H1 (cell line): ENCODE measurements around the gene CYP2A6. TPM values are rescaled to one million over a fixed set of nuclear protein-coding genes. Genes with fewer than 3 reads are reported as not detected.

Experiments
- CTCF ChIA-PET: fragments of 300-600 bp; sonication (Branson Sonifier 250); formaldehyde crosslinking; loops from one replicate; lab custom pipeline; 2021; ENCODE audit not compliant: partially characterized antibody; lab: Charles Lee
- POLR2A ChIA-PET: fragments of 300-600 bp; sonication (Branson Sonifier 250); formaldehyde crosslinking; loops from one replicate; lab custom pipeline; 2021; ENCODE audit warnings: inconsistent platforms; ENCODE audit not compliant: partially characterized antibody; lab: Charles Lee
- DNase-seq, 2 experiments: peaks; one replicate each; pipeline versions ENCODE4 v3.0.0 to v3.0.0-alpha.2; 2010 to 2022; ENCODE audit warnings: low spot score in 2 of 2, low read depth in 1 of 2, mixed read lengths in 1 of 2
- FAIRE-seq: peaks from 2 replicates; lab custom pipeline; 2011; peaks lifted over from hg19 to GRCh38; lab: Jason Lieb, UNC
- H2AFZ ChIP-seq: 2 replicates; pipeline ENCODE4 v1.8.1; 2012; ENCODE audit warnings: low read length, inconsistent platforms
- H2AK5ac ChIP-seq: 2 replicates; pipeline ENCODE4 v1.6.1; 2013; ENCODE audit warnings: low read depth, low read length
- H2BK120ac ChIP-seq: replicated peaks from 2 replicates; pipeline ENCODE3; 2013; ENCODE audit warnings: low read depth, low read length, inconsistent platforms
- H2BK12ac ChIP-seq: 2 replicates; pipeline ENCODE4 v1.6.1; 2013; ENCODE audit warnings: low read depth, low read length
- H2BK15ac ChIP-seq: 2 replicates; pipeline ENCODE4 v1.6.1; 2013; ENCODE audit warnings: low read length
- H2BK20ac ChIP-seq: 2 replicates; pipeline ENCODE4 v1.6.1; 2013; ENCODE audit warnings: low read length
- H2BK5ac ChIP-seq: 2 replicates; pipeline ENCODE4 v1.6.1; 2013; ENCODE audit warnings: low read depth, low read length
- H3K14ac ChIP-seq: 2 replicates; pipeline ENCODE4 v1.6.1; 2013; ENCODE audit warnings: inconsistent platforms; ENCODE audit not compliant: insufficient read length
- H3K18ac ChIP-seq: 2 replicates; pipeline ENCODE4 v1.6.1; 2013; ENCODE audit warnings: low read length; ENCODE audit errors: extremely low read depth
- H3K23ac ChIP-seq: 2 replicates; pipeline ENCODE4 v1.6.1; 2013; ENCODE audit warnings: inconsistent platforms; ENCODE audit not compliant: insufficient read length
- H3K23me2 ChIP-seq: 2 replicates; pipeline ENCODE4 v1.6.1; 2013; ENCODE audit warnings: low read depth, low read length
- H3K27ac ChIP-seq: 2 replicates; pipeline ENCODE4 v1.6.1; 2011; ENCODE audit warnings: low read depth, low read length, inconsistent platforms
- H3K27me3 ChIP-seq, 4 experiments: replicated peaks in 1 of 4; 1 replicate in 1 of 4; 2 replicates in 3 of 4; pipeline versions ENCODE4 v1.6.1 to v1.8.1; 2011 to 2013; ENCODE audit warnings: low read length in 3 of 4, mild to moderate bottlenecking in 3 of 4, inconsistent platforms in 2 of 4, mixed read lengths in 2 of 4, moderate library complexity in 1 of 4; ENCODE audit not compliant: control insufficient read depth in 3 of 4, insufficient read depth in 3 of 4; ENCODE audit errors: extremely low read depth in 1 of 4
- H3K36me3 ChIP-seq, 4 experiments: 2 replicates each; pipeline versions ENCODE4 v1.6.1 to v1.8.1; 2011 to 2013; ENCODE audit warnings: mild to moderate bottlenecking in 4 of 4, low read length in 3 of 4, moderate library complexity in 2 of 4, control low read depth in 1 of 4, inconsistent platforms in 1 of 4; ENCODE audit not compliant: insufficient read depth in 4 of 4, control insufficient read depth in 2 of 4
- H3K4ac ChIP-seq: replicated peaks from 2 replicates; pipeline ENCODE3; 2013; ENCODE audit warnings: low read length, low read depth, mixed read lengths, inconsistent platforms; ENCODE audit not compliant: insufficient read length
- H3K4me1 ChIP-seq, 4 experiments: replicated peaks in 1 of 4; 1 replicate in 1 of 4; 2 replicates in 3 of 4; pipeline versions ENCODE4 v1.6.1 to v1.8.1; 2011 to 2013; ENCODE audit warnings: low read length in 3 of 4, inconsistent platforms in 2 of 4, mixed read lengths in 1 of 4; ENCODE audit not compliant: insufficient read depth in 4 of 4, control insufficient read depth in 3 of 4
- H3K4me2 ChIP-seq, 2 experiments: 2 replicates each; pipeline versions ENCODE4 v1.6.1 to v1.8.1; 2011 to 2013; ENCODE audit warnings: low read depth in 2 of 2, low read length in 2 of 2, control low read depth in 1 of 2, inconsistent platforms in 1 of 2, mild to moderate bottlenecking in 1 of 2; ENCODE audit not compliant: insufficient read depth in 1 of 2
- H3K4me3 ChIP-seq, 4 experiments: fragments of 200-600, 300-600 bp in 1 of 4; sonication (generic), shearing (Covaris generic), sonication (Bioruptor Twin) in 1 of 4; 2 replicates each; pipeline versions ENCODE4 v1.5.1 to v1.8.1; 2011 to 2016; ENCODE audit warnings: low read length in 4 of 4, low read depth in 3 of 4, control low read depth in 2 of 4, inconsistent platforms in 2 of 4, mild to moderate bottlenecking in 2 of 4, mixed read lengths in 1 of 4, moderate library complexity in 1 of 4; ENCODE audit not compliant: insufficient read depth in 2 of 4; ENCODE audit errors: extremely low read depth in 1 of 4
- H3K56ac ChIP-seq: replicated peaks from 2 replicates; pipeline ENCODE3; 2013; ENCODE audit warnings: low read depth, mild to moderate bottlenecking, mixed read lengths, low read length, inconsistent platforms; ENCODE audit not compliant: insufficient read length
- H3K79me1 ChIP-seq: 2 replicates; pipeline ENCODE4 v1.6.1; 2013; ENCODE audit warnings: low read depth, low read length, control low read depth
- H3K79me2 ChIP-seq, 2 experiments: 2 replicates each; pipeline versions ENCODE4 v1.6.1 to v1.8.1; 2012 to 2013; ENCODE audit warnings: low read length in 2 of 2, mild to moderate bottlenecking in 2 of 2, inconsistent platforms in 1 of 2; ENCODE audit not compliant: insufficient read depth in 2 of 2, control insufficient read depth in 1 of 2
- H3K9ac ChIP-seq, 4 experiments: replicated peaks in 1 of 4; 1 replicate in 1 of 4; 2 replicates in 3 of 4; pipeline versions ENCODE4 v1.6.1 to v1.8.1; 2011 to 2013; ENCODE audit warnings: low read depth in 3 of 4, low read length in 3 of 4, control low read depth in 2 of 4, mild to moderate bottlenecking in 2 of 4, moderate library complexity in 2 of 4, inconsistent platforms in 1 of 4; ENCODE audit errors: extremely low read depth in 1 of 4
- H3K9me3 ChIP-seq, 2 experiments: 2 replicates each; pipeline versions ENCODE4 v1.6.1 to v1.8.1; 2012 to 2013; ENCODE audit warnings: mild to moderate bottlenecking in 2 of 2, moderate library complexity in 2 of 2, control low read depth in 1 of 2, inconsistent platforms in 1 of 2, low read depth in 1 of 2, low read length in 1 of 2, mixed read lengths in 1 of 2; ENCODE audit not compliant: insufficient read depth in 2 of 2
- H4K20me1 ChIP-seq, 2 experiments: replicated peaks in 1 of 2; 2 replicates each; pipeline versions ENCODE3 to v1.8.1; 2011 to 2013; ENCODE audit warnings: inconsistent platforms in 2 of 2, low read length in 2 of 2, mild to moderate bottlenecking in 1 of 2; ENCODE audit not compliant: insufficient read depth in 2 of 2, control insufficient read depth in 1 of 2
- H4K5ac ChIP-seq: 2 replicates; pipeline ENCODE4 v1.6.1; 2013; ENCODE audit warnings: low read length, low read depth, mixed read lengths, inconsistent platforms; ENCODE audit not compliant: insufficient read length
- H4K8ac ChIP-seq: 2 replicates; pipeline ENCODE4 v1.8.0; 2013; ENCODE audit warnings: mild to moderate bottlenecking, moderate library complexity, low read length, inconsistent platforms; ENCODE audit not compliant: insufficient read depth; ENCODE audit errors: extremely low read depth
- H4K91ac ChIP-seq: replicated peaks from 2 replicates; pipeline ENCODE3; 2013; ENCODE audit warnings: low read length, mixed read lengths, inconsistent platforms; ENCODE audit not compliant: insufficient read length
- CREB1 ChIP-seq: IDR thresholded peaks from 2 replicates; pipeline ENCODE4 v1.6.1; 2012; ENCODE audit warnings: inconsistent platforms
- JUN ChIP-seq: IDR thresholded peaks from 2 replicates; pipeline ENCODE4 v1.6.1; 2011; ENCODE audit warnings: low read depth, mild to moderate bottlenecking, improper control_type of control experiment, low read length
- WGBS, 2 experiments: shearing (Covaris generic) in 1 of 2; methylation state at CpG; one replicate each; pipeline versions ENCODE4 v1.1.6 to v1.1.7; 2013 to 2015; ENCODE audit warnings: low lambda C conversion rate in 2 of 2, mixed read lengths in 2 of 2, inconsistent platforms in 1 of 2, low coverage in 1 of 2, missing lambda C conversion rate in 1 of 2; ENCODE audit not compliant: insufficient replicate concordance in 2 of 2, insufficient coverage in 1 of 2, insufficient read length in 1 of 2; ENCODE audit errors: extremely low coverage in 1 of 2, missing lambda C conversion rate in 1 of 2; 5-methylcytosine and 5-hydroxymethylcytosine counted together
- polyA plus RNA-seq, 7 experiments: library from polyadenylated mRNA; depleted of rRNA in 3 of 7; stranded (reverse) in 5 of 7; unstranded in 2 of 7; fragments of >200 nt in 5 of 7; fragments of 200-250 nt in 2 of 7; gene quantifications; 1 replicate in 5 of 7; 2 replicates in 1 of 7; 4 replicates in 1 of 7; pipeline versions ENCODE4 v1.2.1 to v1.2.3, GENCODE V29; 2011 to 2013; ENCODE audit warnings: missing spikeins in 2 of 7, mixed read lengths in 2 of 7
- total RNA-seq: library from RNA; stranded (reverse); fragmentation: NEBNext Ultra II Directional; extraction: Animal tissue kit (Norgen Biotek cat#: 25700); gene quantifications from 2 replicates; pipeline ENCODE4 v1.2.1, GENCODE V29; 2021

Gene CYP2A6
- total and polyA plus RNA-seq, 2 of the 8 experiments (the other 6 are each of a cell fraction or from before 2014, with no cell fraction given), result 0.33 TPM; not detected in 1

DNA sequence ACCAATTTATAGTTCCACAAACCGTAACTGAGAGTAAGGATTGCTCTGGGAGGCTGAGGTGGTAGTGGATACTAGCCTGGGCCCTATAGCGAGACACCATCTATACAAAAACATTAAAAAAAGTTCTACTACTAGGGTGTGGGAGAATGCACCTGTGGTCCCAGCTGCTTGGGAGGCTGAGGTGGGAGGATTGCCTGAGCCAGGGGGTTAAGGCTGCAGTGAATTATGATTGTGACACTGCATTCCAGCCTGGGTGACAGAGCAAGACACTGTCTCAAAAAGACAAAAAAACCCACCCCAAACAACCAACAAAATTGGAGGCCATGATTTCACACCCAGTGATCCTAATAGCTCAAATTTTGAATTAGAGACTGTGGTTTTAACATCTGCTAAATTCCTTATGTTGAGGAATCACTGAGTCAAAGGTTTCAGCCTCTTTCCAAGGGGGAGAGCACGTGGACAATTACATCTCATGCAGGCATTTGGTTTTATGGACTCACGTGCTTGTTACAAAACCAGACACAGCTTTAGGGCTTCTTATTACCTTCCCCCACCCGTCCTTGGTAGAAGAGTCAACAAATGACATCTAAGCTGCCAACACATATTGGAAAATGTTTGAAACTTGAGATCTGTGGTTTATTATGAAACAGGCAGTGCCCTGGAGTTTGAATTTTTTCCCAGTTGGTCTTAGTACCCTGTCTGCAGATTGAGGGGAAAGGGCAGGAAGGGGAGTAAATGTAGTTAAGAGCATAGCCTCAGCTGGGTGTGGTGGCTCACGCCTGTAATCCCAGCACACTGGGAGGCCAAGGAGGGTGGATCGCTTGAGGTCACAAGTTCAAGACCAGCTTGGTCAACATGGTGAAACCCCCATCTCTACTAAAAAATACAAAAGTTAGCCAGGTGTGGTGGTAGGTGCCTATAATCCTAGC, 18.5 kb downstream of the CYP2A6 start:
- H2AFZ ChIP-seq, result no peak overlapping the region
- FAIRE-seq, result no peak
- H3K36me3 ChIP-seq, result no peaks in the 10 kb centered on the region; a peak in 2 of 8 replicates
- H2BK5ac ChIP-seq, result no peak overlapping the region
- H3K4me1 ChIP-seq, result no peaks in the 10 kb centered on the region
- H3K4me2 ChIP-seq, result no peak overlapping the region
- ChIA-PET CTCF (no interaction called here), POLR2A (interaction anchor here (1.0 to 1.7 kb wide), 3 partner anchors 17 to 400 kb away, joined by 3 to 5 read pairs (median 3); no protein-coding TSS in a partner anchor)
- no peak overlapping the region for H3K27ac ChIP-seq
- H3K79me1 ChIP-seq, result no peaks in the 10 kb centered on the region; the same call in 1 of the 2 replicates
- H4K5ac ChIP-seq, result no peak overlapping the region
- no peak overlapping the region for H3K9ac ChIP-seq
- no peak overlapping the region for H3K18ac ChIP-seq
- 0 out of 2 replicates have a peak, but pooled peaks cover 2% of the 10 kb centered on the region for H3K23me2 ChIP-seq
- H3K4me3 ChIP-seq, result no peak overlapping the region
- no peaks in the 10 kb centered on the region for H3K79me2 ChIP-seq
- H3K9me3 ChIP-seq, result no peaks in the 10 kb centered on the region
- no peak for DNase-seq
- H4K91ac ChIP-seq, result no peak overlapping the region
- no peak overlapping the region for H2AK5ac ChIP-seq
- no peak overlapping the region for H2BK12ac ChIP-seq
- H2BK120ac ChIP-seq, result no peak overlapping the region
- H3K27me3 ChIP-seq, result no peaks in the 10 kb centered on the region
- H4K20me1 ChIP-seq, result no peaks in the 10 kb centered on the region
- no peak overlapping the region for H2BK20ac ChIP-seq
- no peak overlapping the region for H3K23ac ChIP-seq
- 87% methylated on average over 7 of the region's 7 CpGs; no CpG with 5 or more reads in 1 of the 2 experiments for WGBS, 2 experiments
- H4K8ac ChIP-seq, result no peak overlapping the region; the same call in 1 of the 2 replicates
- H2BK15ac ChIP-seq, result no peak overlapping the region
- no peak overlapping the region for H3K4ac ChIP-seq
- no peak overlapping the region for H3K56ac ChIP-seq
- H3K14ac ChIP-seq, result no peak overlapping the region
- TF ChIP-seq JUN (no peak), CREB1 (no peak)
